H1 (cell line): ENCODE data around the gene UGT1A6. TPM values are rescaled to one million over a fixed set of nuclear protein-coding genes. Genes with fewer than 3 reads are reported as not detected.

ENCODE experiments used
- CTCF ChIA-PET: fragments of 300-600 bp; sonication (Branson Sonifier 250); formaldehyde crosslinking; loops from one replicate; lab custom pipeline; 2021; ENCODE audit not compliant: partially characterized antibody; lab: Charles Lee
- POLR2A ChIA-PET: fragments of 300-600 bp; sonication (Branson Sonifier 250); formaldehyde crosslinking; loops from one replicate; lab custom pipeline; 2021; ENCODE audit warnings: inconsistent platforms; ENCODE audit not compliant: partially characterized antibody; lab: Charles Lee
- DNase-seq, 2 experiments: peaks; one replicate each; pipeline versions ENCODE4 v3.0.0 to v3.0.0-alpha.2; 2010 to 2022; ENCODE audit warnings: low spot score in 2 of 2, low read depth in 1 of 2, mixed read lengths in 1 of 2
- FAIRE-seq: peaks from 2 replicates; lab custom pipeline; 2011; peaks lifted over from hg19 to GRCh38; lab: Jason Lieb, UNC
- H2AFZ ChIP-seq: 2 replicates; pipeline ENCODE4 v1.8.1; 2012; ENCODE audit warnings: low read length, inconsistent platforms
- H2AK5ac ChIP-seq: 2 replicates; pipeline ENCODE4 v1.6.1; 2013; ENCODE audit warnings: low read depth, low read length
- H2BK120ac ChIP-seq: replicated peaks from 2 replicates; pipeline ENCODE3; 2013; ENCODE audit warnings: low read depth, low read length, inconsistent platforms
- H2BK12ac ChIP-seq: 2 replicates; pipeline ENCODE4 v1.6.1; 2013; ENCODE audit warnings: low read depth, low read length
- H2BK15ac ChIP-seq: 2 replicates; pipeline ENCODE4 v1.6.1; 2013; ENCODE audit warnings: low read length
- H2BK20ac ChIP-seq: 2 replicates; pipeline ENCODE4 v1.6.1; 2013; ENCODE audit warnings: low read length
- H2BK5ac ChIP-seq: 2 replicates; pipeline ENCODE4 v1.6.1; 2013; ENCODE audit warnings: low read depth, low read length
- H3K14ac ChIP-seq: 2 replicates; pipeline ENCODE4 v1.6.1; 2013; ENCODE audit warnings: inconsistent platforms; ENCODE audit not compliant: insufficient read length
- H3K18ac ChIP-seq: 2 replicates; pipeline ENCODE4 v1.6.1; 2013; ENCODE audit warnings: low read length; ENCODE audit errors: extremely low read depth
- H3K23ac ChIP-seq: 2 replicates; pipeline ENCODE4 v1.6.1; 2013; ENCODE audit warnings: inconsistent platforms; ENCODE audit not compliant: insufficient read length
- H3K23me2 ChIP-seq: 2 replicates; pipeline ENCODE4 v1.6.1; 2013; ENCODE audit warnings: low read depth, low read length
- H3K27ac ChIP-seq: 2 replicates; pipeline ENCODE4 v1.6.1; 2011; ENCODE audit warnings: low read depth, low read length, inconsistent platforms
- H3K27me3 ChIP-seq, 4 experiments: replicated peaks in 1 of 4; 1 replicate in 1 of 4; 2 replicates in 3 of 4; pipeline versions ENCODE4 v1.6.1 to v1.8.1; 2011 to 2013; ENCODE audit warnings: low read length in 3 of 4, mild to moderate bottlenecking in 3 of 4, inconsistent platforms in 2 of 4, mixed read lengths in 2 of 4, moderate library complexity in 1 of 4; ENCODE audit not compliant: control insufficient read depth in 3 of 4, insufficient read depth in 3 of 4; ENCODE audit errors: extremely low read depth in 1 of 4
- H3K36me3 ChIP-seq, 4 experiments: 2 replicates each; pipeline versions ENCODE4 v1.6.1 to v1.8.1; 2011 to 2013; ENCODE audit warnings: mild to moderate bottlenecking in 4 of 4, low read length in 3 of 4, moderate library complexity in 2 of 4, control low read depth in 1 of 4, inconsistent platforms in 1 of 4; ENCODE audit not compliant: insufficient read depth in 4 of 4, control insufficient read depth in 2 of 4
- H3K4ac ChIP-seq: replicated peaks from 2 replicates; pipeline ENCODE3; 2013; ENCODE audit warnings: low read length, low read depth, mixed read lengths, inconsistent platforms; ENCODE audit not compliant: insufficient read length
- H3K4me1 ChIP-seq, 4 experiments: replicated peaks in 1 of 4; 1 replicate in 1 of 4; 2 replicates in 3 of 4; pipeline versions ENCODE4 v1.6.1 to v1.8.1; 2011 to 2013; ENCODE audit warnings: low read length in 3 of 4, inconsistent platforms in 2 of 4, mixed read lengths in 1 of 4; ENCODE audit not compliant: insufficient read depth in 4 of 4, control insufficient read depth in 3 of 4
- H3K4me2 ChIP-seq, 2 experiments: 2 replicates each; pipeline versions ENCODE4 v1.6.1 to v1.8.1; 2011 to 2013; ENCODE audit warnings: low read depth in 2 of 2, low read length in 2 of 2, control low read depth in 1 of 2, inconsistent platforms in 1 of 2, mild to moderate bottlenecking in 1 of 2; ENCODE audit not compliant: insufficient read depth in 1 of 2
- H3K4me3 ChIP-seq, 4 experiments: fragments of 200-600, 300-600 bp in 1 of 4; sonication (generic), shearing (Covaris generic), sonication (Bioruptor Twin) in 1 of 4; 2 replicates each; pipeline versions ENCODE4 v1.5.1 to v1.8.1; 2011 to 2016; ENCODE audit warnings: low read length in 4 of 4, low read depth in 3 of 4, control low read depth in 2 of 4, inconsistent platforms in 2 of 4, mild to moderate bottlenecking in 2 of 4, mixed read lengths in 1 of 4, moderate library complexity in 1 of 4; ENCODE audit not compliant: insufficient read depth in 2 of 4; ENCODE audit errors: extremely low read depth in 1 of 4
- H3K56ac ChIP-seq: replicated peaks from 2 replicates; pipeline ENCODE3; 2013; ENCODE audit warnings: low read depth, mild to moderate bottlenecking, mixed read lengths, low read length, inconsistent platforms; ENCODE audit not compliant: insufficient read length
- H3K79me1 ChIP-seq: 2 replicates; pipeline ENCODE4 v1.6.1; 2013; ENCODE audit warnings: low read depth, low read length, control low read depth
- H3K79me2 ChIP-seq, 2 experiments: 2 replicates each; pipeline versions ENCODE4 v1.6.1 to v1.8.1; 2012 to 2013; ENCODE audit warnings: low read length in 2 of 2, mild to moderate bottlenecking in 2 of 2, inconsistent platforms in 1 of 2; ENCODE audit not compliant: insufficient read depth in 2 of 2, control insufficient read depth in 1 of 2
- H3K9ac ChIP-seq, 4 experiments: replicated peaks in 1 of 4; 1 replicate in 1 of 4; 2 replicates in 3 of 4; pipeline versions ENCODE4 v1.6.1 to v1.8.1; 2011 to 2013; ENCODE audit warnings: low read depth in 3 of 4, low read length in 3 of 4, control low read depth in 2 of 4, mild to moderate bottlenecking in 2 of 4, moderate library complexity in 2 of 4, inconsistent platforms in 1 of 4; ENCODE audit errors: extremely low read depth in 1 of 4
- H3K9me3 ChIP-seq, 2 experiments: 2 replicates each; pipeline versions ENCODE4 v1.6.1 to v1.8.1; 2012 to 2013; ENCODE audit warnings: mild to moderate bottlenecking in 2 of 2, moderate library complexity in 2 of 2, control low read depth in 1 of 2, inconsistent platforms in 1 of 2, low read depth in 1 of 2, low read length in 1 of 2, mixed read lengths in 1 of 2; ENCODE audit not compliant: insufficient read depth in 2 of 2
- H4K20me1 ChIP-seq, 2 experiments: replicated peaks in 1 of 2; 2 replicates each; pipeline versions ENCODE3 to v1.8.1; 2011 to 2013; ENCODE audit warnings: inconsistent platforms in 2 of 2, low read length in 2 of 2, mild to moderate bottlenecking in 1 of 2; ENCODE audit not compliant: insufficient read depth in 2 of 2, control insufficient read depth in 1 of 2
- H4K5ac ChIP-seq: 2 replicates; pipeline ENCODE4 v1.6.1; 2013; ENCODE audit warnings: low read length, low read depth, mixed read lengths, inconsistent platforms; ENCODE audit not compliant: insufficient read length
- H4K8ac ChIP-seq: 2 replicates; pipeline ENCODE4 v1.8.0; 2013; ENCODE audit warnings: mild to moderate bottlenecking, moderate library complexity, low read length, inconsistent platforms; ENCODE audit not compliant: insufficient read depth; ENCODE audit errors: extremely low read depth
- H4K91ac ChIP-seq: replicated peaks from 2 replicates; pipeline ENCODE3; 2013; ENCODE audit warnings: low read length, mixed read lengths, inconsistent platforms; ENCODE audit not compliant: insufficient read length
- WGBS, 2 experiments: shearing (Covaris generic) in 1 of 2; methylation state at CpG; one replicate each; pipeline versions ENCODE4 v1.1.6 to v1.1.7; 2013 to 2015; ENCODE audit warnings: low lambda C conversion rate in 2 of 2, mixed read lengths in 2 of 2, inconsistent platforms in 1 of 2, low coverage in 1 of 2, missing lambda C conversion rate in 1 of 2; ENCODE audit not compliant: insufficient replicate concordance in 2 of 2, insufficient coverage in 1 of 2, insufficient read length in 1 of 2; ENCODE audit errors: extremely low coverage in 1 of 2, missing lambda C conversion rate in 1 of 2; 5-methylcytosine and 5-hydroxymethylcytosine counted together
- polyA plus RNA-seq, 7 experiments: library from polyadenylated mRNA; depleted of rRNA in 3 of 7; stranded (reverse) in 5 of 7; unstranded in 2 of 7; fragments of >200 nt in 5 of 7; fragments of 200-250 nt in 2 of 7; gene quantifications; 1 replicate in 5 of 7; 2 replicates in 1 of 7; 4 replicates in 1 of 7; pipeline versions ENCODE4 v1.2.1 to v1.2.3, GENCODE V29; 2011 to 2013; ENCODE audit warnings: missing spikeins in 2 of 7, mixed read lengths in 2 of 7
- total RNA-seq: library from RNA; stranded (reverse); fragmentation: NEBNext Ultra II Directional; extraction: Animal tissue kit (Norgen Biotek cat#: 25700); gene quantifications from 2 replicates; pipeline ENCODE4 v1.2.1, GENCODE V29; 2021

UGT1A6 gene
- total and polyA plus RNA-seq, 2 of the 8 experiments (the other 6 are each of a cell fraction or from before 2014, with no cell fraction given) = not detected

DNA sequence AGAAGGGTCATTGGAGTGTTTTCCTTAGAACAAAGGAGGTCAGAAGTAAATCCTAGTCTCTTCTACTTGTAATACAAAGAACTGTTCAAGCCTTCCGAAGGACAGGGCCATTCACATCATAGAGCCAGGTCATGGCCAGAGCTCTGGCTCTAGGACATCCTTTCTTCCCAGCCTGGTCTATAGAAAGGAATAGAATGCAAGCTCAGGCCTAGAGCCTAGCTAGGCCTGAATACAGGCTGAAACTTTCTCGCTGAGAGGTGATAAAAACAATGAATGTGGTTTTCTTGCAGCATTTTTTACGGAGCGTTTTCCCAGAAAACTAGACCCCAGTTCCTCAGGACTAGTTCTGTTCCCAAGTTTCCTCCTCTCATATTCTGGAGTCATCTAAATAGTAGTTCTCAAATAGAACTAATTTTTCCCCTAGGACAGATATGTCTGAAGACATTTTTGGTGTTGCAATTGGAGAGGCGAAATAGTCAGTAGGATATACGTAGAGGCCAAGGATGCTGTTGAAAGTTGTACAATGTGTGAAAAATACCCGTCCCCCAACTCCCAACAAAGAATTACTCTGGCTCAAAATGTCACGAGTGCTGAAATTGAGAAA lies 6.8 kb downstream of the UGT1A6 start:
- no peak overlapping the region for H3K4me3 ChIP-seq
- no peaks in the 10 kb centered on the region for H3K23me2 ChIP-seq
- no peak overlapping the region for H3K23ac ChIP-seq
- FAIRE-seq = no peak
- whole genome bisulfite sequencing, 2 experiments = 92% methylated on average over 8 of the region's 8 CpGs; no CpG with 5 or more reads in 1 of the 2 experiments
- H2BK120ac ChIP-seq = no peak overlapping the region
- H2AK5ac ChIP-seq = no peak overlapping the region
- H3K18ac ChIP-seq = peak overlapping the region; percentile 20; the same call in 1 of the 2 replicates
- no peaks in the 10 kb centered on the region for H4K20me1 ChIP-seq
- H3K27me3 ChIP-seq = no peaks in the 10 kb centered on the region
- H3K4ac ChIP-seq = no peak overlapping the region
- no peak overlapping the region for H3K14ac ChIP-seq
- CTCF ChIA-PET = interaction anchor here (0.8 to 3.1 kb wide), 2 partner anchors 9 to 12 kb away, joined by 3 to 12 read pairs; partner anchors contain the start of gene UGT1A5
- 0 out of 2 replicates have a peak overlapping the region, but pooled peaks have one; percentile 17 for H2BK5ac ChIP-seq
- H2BK12ac ChIP-seq = no peak overlapping the region; the same call in 1 of the 2 replicates
- no peak overlapping the region for H3K4me2 ChIP-seq
- peaks cover 0 to 4% (median 0%) of the 10 kb centered on the region in 4 experiments; a peak in 1 of 7 replicates for H3K4me1 ChIP-seq
- H2BK15ac ChIP-seq = no peak overlapping the region
- DNase-seq = no peak
- H4K91ac ChIP-seq = no peak overlapping the region
- H3K9ac ChIP-seq = no peak overlapping the region
- H2AFZ ChIP-seq = peak overlapping the region; percentile 40; the same call in 1 of the 2 replicates
- H3K56ac ChIP-seq = no peak overlapping the region
- no peak overlapping the region for H3K27ac ChIP-seq
- no peak overlapping the region for H4K8ac ChIP-seq
- no peaks in the 10 kb centered on the region for H3K79me2 ChIP-seq
- H3K9me3 ChIP-seq = no peaks in the 10 kb centered on the region
- H4K5ac ChIP-seq = peak overlapping the region; percentile 20
- H3K79me1 ChIP-seq = no peaks in the 10 kb centered on the region
- H2BK20ac ChIP-seq = 0 out of 2 replicates have a peak overlapping the region, but pooled peaks have one; percentile 88
- H3K36me3 ChIP-seq = no peaks in the 10 kb centered on the region
- POLR2A ChIA-PET = no interaction called here
